ENCODE measurements around the gene USP17L28. TPM values are rescaled to one million over a fixed set of nuclear protein-coding genes. Genes with fewer than 3 reads are reported as not detected.
"Not testable (repeated sequence)": the region's sequence is repeated elsewhere in the genome, so short reads cannot be mapped to it uniquely, and the experiment has no call there.

The USP17L28 gene
- total RNA-seq, 3 donors from 2014 or later (not counting 1 experiment from before 2014, with no cell fraction given), result not detected

GRCh38 chr4:9350866-9351265, 2.2 kb downstream of the USP17L28 start:
- ATAC-seq; H3K36me3 ChIP-seq (ENCODE audit: control insufficient read depth, insufficient read depth, low read length); intact Hi-C loops (cut with micrococcal nuclease); H3K36me3 Mint-ChIP-seq; H3K27ac Mint-ChIP-seq; H3K4me1 Mint-ChIP-seq; DNase-seq; H3K27me3 Mint-ChIP-seq (ENCODE audit: low read depth in 2 of 2); H3K27me3 ChIP-seq (ENCODE audit: control insufficient read depth, insufficient read depth, low read length); H3K9me3 Mint-ChIP-seq; H3K4me3 ChIP-seq (ENCODE audit: low read length); H3K4me3 Mint-ChIP-seq; H3K4me1 ChIP-seq (ENCODE audit: control insufficient read depth, insufficient read depth, low read length); H3K9me3 ChIP-seq (ENCODE audit: control insufficient read depth, insufficient read depth, low read length); H3K27ac ChIP-seq (ENCODE audit: low read length): not testable (repeated sequence)
- 96% methylated on average over 10 of the region's 18 CpGs for WGBS (ENCODE audit: insufficient coverage)

- H3K4me3 ChIP-seq (ENCODE audit: low read length); H3K4me1 Mint-ChIP-seq; H3K36me3 ChIP-seq (ENCODE audit: control insufficient read depth, insufficient read depth, low read length); DNase-seq; H3K27ac ChIP-seq (ENCODE audit: low read length); intact Hi-C loops (cut with micrococcal nuclease); H3K27me3 Mint-ChIP-seq (ENCODE audit: low read depth in 2 of 2); H3K4me1 ChIP-seq (ENCODE audit: control insufficient read depth, insufficient read depth, low read length); H3K9me3 Mint-ChIP-seq; H3K9me3 ChIP-seq (ENCODE audit: control insufficient read depth, insufficient read depth, low read length); H3K36me3 Mint-ChIP-seq; H3K27me3 ChIP-seq (ENCODE audit: control insufficient read depth, insufficient read depth, low read length); ATAC-seq; H3K4me3 Mint-ChIP-seq; H3K27ac Mint-ChIP-seq: not testable (repeated sequence)
- no CpG with 5 or more reads among the region's 15 CpGs for WGBS (ENCODE audit: insufficient coverage)
These were observed 4.6 kb downstream of the USP17L28 start, which contains the start of gene USP17L29 for GRCh38 chr4:9353338-9353737. USP17L29 (plus strand) TSS chr4:9353638; CDS start chr4:9353638, 0 bp downstream.

DNA sequence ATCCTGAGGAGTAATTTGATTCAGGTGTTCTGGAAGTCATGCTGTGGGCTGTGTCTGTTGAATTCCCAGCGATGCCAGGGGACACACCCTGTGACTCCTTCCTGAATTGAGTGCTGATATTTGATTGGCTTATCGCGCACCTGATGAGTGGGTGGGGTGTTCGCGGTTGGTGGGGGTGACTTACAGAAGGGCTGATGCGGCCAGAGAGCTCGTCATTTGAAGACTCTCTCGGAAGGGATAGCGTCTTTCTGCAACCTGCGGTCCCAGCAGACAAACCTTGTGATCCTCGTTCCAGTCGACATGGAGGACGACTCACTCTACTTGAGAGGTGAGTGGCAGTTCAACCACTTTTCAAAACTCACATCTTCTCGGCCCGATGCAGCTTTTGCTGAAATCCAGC, 14.1 kb downstream of the USP17L28 start, which contains the start of gene USP17L30:
TSS of gene USP17L30 (plus strand) at position 301 of the 400 bp plus-strand sequence. CDS start at position 301, 0 bp downstream.
- H3K27me3 ChIP-seq (ENCODE audit: control insufficient read depth, insufficient read depth, low read length); H3K4me1 Mint-ChIP-seq; H3K27ac Mint-ChIP-seq; H3K4me3 Mint-ChIP-seq; H3K9me3 Mint-ChIP-seq; ATAC-seq; H3K4me1 ChIP-seq (ENCODE audit: control insufficient read depth, insufficient read depth, low read length); H3K36me3 ChIP-seq (ENCODE audit: control insufficient read depth, insufficient read depth, low read length); H3K9me3 ChIP-seq (ENCODE audit: control insufficient read depth, insufficient read depth, low read length); H3K27me3 Mint-ChIP-seq (ENCODE audit: low read depth in 2 of 2); intact Hi-C loops (cut with micrococcal nuclease); H3K36me3 Mint-ChIP-seq; H3K4me3 ChIP-seq (ENCODE audit: low read length); H3K27ac ChIP-seq (ENCODE audit: low read length); DNase-seq: not testable (repeated sequence)
- no CpG with 5 or more reads among the region's 15 CpGs for WGBS (ENCODE audit: insufficient coverage)

GRCh38 chr4:9379881-9380280, 31.2 kb downstream of the USP17L28 start:
- H3K27ac ChIP-seq (ENCODE audit: low read length); H3K4me1 Mint-ChIP-seq; H3K36me3 ChIP-seq (ENCODE audit: control insufficient read depth, insufficient read depth, low read length); intact Hi-C loops (cut with micrococcal nuclease); H3K4me1 ChIP-seq (ENCODE audit: control insufficient read depth, insufficient read depth, low read length); DNase-seq; H3K9me3 Mint-ChIP-seq; ATAC-seq; H3K27ac Mint-ChIP-seq; H3K27me3 ChIP-seq (ENCODE audit: control insufficient read depth, insufficient read depth, low read length); H3K36me3 Mint-ChIP-seq; H3K9me3 ChIP-seq (ENCODE audit: control insufficient read depth, insufficient read depth, low read length); H3K4me3 ChIP-seq (ENCODE audit: low read length): not testable (repeated sequence)
- Mint-ChIP-seq H3K4me3 (peak overlapping the region; percentile 17), H3K27me3 (ENCODE audit: low read depth in 2 of 2) (peaks cover 0 to 12% of the 10 kb centered on the region in 2 donors)
- WGBS (ENCODE audit: insufficient coverage), result 91% methylated on average over 1 of the region's 1 CpG

DNA sequence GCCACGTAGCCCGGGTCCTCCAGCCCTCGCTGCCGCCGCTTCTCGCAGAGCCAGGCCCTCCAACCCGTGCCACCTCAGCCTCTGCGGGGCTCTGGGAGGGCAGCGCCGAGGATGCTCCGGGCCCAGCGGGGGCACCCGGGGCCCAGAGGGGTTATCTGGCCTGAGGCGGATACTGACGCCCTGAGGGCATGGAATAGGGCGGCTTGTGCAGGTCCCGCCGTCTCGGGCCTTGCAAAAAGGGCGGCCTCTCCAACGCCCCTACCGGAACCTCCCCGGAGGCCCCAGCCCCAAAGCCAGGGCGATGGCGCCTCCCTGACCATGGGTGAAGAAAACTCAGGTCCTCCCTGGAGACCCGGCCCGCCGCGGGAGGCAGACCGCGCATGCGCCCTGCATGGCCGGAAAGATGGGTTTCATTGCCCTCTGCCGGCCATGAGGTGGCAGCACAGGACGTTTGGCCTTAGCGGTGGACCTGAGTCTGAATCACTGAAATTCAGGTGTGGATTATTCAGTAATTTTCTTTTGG, 32.4 kb downstream of the USP17L28 start:
- H3K27me3 ChIP-seq (ENCODE audit: control insufficient read depth, insufficient read depth, low read length); H3K4me1 Mint-ChIP-seq; H3K36me3 Mint-ChIP-seq; H3K9me3 ChIP-seq (ENCODE audit: control insufficient read depth, insufficient read depth, low read length); H3K36me3 ChIP-seq (ENCODE audit: control insufficient read depth, insufficient read depth, low read length); H3K9me3 Mint-ChIP-seq; H3K27ac Mint-ChIP-seq; intact Hi-C loops (cut with micrococcal nuclease); H3K4me1 ChIP-seq (ENCODE audit: control insufficient read depth, insufficient read depth, low read length); H3K27ac ChIP-seq (ENCODE audit: low read length): not testable (repeated sequence)
- ATAC-seq (peak in 1 of 3 donors; percentile 39), DNase-seq (peak; percentile 15 to 21)
- H3K4me3 ChIP-seq (ENCODE audit: low read length), result peak overlapping the region; percentile 32
- peak; percentile 62 for TF ChIP-seq CTCF (IDR thresholded peaks at IDR 0.05)
- Mint-ChIP-seq H3K27me3 (ENCODE audit: low read depth in 2 of 2) (peaks cover 0 to 12% of the 10 kb centered on the region in 2 donors), H3K4me3 (peak overlapping the region; percentile 40)
- WGBS (ENCODE audit: insufficient coverage), result 46% methylated on average over 25 of the region's 36 CpGs
